Kidney glomerular epithelial cell (primary cell): Measurements from ENCODE around the gene FAM81A.

Source experiments
- DNase-seq: peaks from one replicate; lab custom pipeline; 2025; lab: John Stamatoyannopoulos, UW

Gene FAM81A

DNA sequence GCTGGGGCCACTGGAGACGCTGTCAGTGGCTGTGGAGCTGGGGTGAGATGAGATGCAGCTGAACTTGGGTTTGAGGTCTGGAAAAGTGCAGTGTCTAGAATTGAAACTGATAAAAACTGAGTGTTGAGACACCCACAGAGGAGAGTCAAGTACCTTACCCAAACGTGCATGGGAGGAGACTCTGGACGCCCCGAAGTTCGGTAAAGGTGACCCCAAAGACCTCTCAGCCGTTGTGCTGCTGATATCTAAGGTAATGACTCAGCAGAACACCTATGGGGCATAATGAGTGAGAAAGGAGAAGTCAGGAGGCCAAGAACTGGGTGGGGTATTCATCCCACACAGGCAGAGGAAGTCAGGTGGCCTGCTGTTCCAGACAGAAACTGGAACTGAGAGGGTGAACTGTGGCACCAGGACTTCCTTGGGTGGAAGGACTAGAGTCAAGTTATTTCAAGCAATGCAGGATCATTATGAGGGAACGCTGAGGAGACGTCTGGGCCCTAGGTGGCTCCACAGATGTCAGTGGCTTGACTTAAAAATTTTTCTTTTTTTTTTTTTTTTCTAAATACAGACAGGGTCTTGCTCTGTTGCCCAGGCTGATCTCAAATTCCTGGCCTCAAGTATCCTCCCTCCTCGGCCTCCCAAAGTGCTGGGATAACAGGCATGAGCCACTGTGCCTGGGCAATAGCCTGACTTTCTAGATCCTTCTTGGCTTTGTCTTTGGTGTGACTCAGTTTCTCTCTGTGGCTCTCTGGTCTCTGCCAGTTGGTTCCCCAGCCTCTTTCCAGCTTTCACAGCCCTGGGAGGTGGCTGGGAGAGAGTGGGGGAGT is 105.9 kb downstream of the FAM81A start:
- DNase-seq: no peak

DNA sequence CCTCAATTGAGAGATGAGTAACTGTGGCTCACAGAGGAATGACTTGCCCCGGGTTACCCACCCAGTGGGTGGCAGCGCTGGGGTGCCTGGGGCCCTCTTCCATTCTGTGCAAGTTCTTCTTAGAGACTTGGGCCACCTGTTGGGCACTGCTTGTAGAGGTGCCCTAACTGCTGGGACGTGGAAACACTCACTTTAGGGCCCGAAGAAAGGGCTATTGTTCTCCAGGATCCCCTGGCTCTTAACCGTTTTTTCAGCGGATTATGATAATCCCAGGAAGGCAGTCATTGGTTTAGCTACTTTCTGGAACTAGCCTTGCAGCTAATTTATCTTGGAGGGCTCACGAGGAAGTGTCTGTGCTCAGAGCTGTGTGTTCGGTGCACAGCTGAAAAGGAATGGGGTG is 107.6 kb downstream of the FAM81A start:
- DNase-seq: no peak

DNA sequence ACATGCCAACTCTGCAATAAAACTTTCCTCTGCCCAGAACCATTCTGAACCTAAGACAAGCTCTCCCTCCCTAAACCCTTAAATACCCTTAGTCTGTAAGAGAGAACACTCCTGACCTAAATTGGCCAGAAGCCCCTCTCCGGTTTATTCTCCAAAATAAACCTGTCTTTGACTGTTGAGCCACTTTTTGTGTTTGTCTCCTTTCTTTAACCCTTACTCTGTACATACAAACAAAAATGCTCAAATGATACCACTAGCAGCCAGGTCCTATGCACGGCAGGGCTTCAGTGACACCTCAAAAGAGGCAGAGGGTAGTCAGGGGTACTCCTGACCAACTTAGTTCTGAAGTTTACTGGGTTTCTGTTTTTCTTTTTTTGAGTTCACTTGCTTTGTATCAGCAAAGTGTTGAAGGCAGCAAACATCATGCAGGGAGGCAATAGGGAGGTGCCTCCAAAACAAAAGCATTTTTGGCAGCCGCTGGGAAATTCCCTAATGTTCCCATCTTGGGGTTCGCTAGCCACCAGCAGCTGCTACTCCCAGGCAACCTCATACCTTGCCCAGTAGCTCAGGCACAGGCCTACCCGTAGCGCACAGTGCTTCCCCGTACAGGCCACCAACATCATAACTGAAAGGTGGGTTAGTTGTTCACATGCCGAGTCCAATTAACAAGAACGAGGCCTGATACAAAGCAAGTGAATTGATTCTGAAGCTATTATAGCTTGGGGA is 110.7 kb downstream of the FAM81A start:
- DNase-seq: no peak

- no peak for DNase-seq
These were observed 111.6 kb downstream of the FAM81A start for GRCh38 chr15:59549301-59550185.

GRCh38 chr15:59550530-59550929 is 112.5 kb downstream of the FAM81A start:
- no peak for DNase-seq

DNA sequence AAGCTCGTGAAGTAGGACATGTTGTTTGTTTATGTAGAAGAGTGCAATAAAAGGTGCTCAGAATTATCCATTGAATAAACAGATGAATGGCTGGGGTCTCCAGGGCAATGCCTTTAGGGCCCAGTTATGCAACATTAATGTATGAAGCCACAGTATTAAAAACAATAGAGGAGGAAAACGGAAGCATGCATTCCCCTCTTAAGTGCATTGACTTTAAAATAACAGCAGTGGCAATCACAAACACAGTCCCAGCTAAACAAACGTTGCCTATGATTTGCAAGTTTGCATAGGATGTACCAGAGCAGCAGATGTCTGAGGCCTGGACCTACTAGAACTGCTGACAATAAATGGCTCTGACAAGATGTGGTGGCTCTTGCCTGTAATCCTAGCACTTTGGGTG is 113.0 kb downstream of the FAM81A start:
- DNase-seq: no peak

DNA sequence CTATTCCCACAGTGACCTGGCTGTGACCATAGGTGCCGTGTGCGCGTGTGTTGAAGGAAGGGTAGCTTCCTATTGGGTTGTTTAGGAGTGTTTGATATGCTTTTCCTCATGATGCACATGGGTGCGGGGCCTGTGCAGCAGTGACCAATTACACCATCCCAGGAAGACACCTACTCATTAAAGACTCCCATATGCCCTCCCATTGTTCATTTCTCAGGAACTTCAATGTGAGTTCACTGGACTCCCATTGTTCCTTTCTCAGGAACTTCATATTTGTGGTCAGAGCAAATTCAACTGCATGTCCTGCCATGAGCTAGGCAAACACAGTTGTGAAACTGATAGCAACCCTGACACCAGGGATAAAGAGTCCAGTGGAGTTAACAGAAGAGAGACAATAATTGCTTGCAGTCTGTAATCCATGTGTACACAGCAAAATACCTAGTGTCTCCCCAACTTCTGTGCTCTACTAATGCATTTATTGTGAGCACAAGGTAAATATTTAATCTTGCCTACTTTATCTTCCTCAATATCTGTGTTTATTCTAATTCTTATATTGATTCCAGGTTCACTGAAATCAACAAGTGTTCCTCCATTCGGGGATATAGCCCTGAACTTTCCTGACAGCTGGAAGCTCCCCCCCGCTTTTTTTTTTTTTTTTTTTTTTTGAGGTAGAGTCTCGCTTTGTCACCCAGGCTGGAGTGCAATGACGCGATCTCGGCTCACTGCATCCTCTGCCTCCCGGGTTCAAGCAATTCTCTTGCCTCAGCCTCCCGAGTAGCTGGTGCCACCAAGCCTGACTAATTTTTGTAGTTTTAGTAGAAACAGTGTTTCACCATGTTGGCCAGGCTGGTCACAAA is 116.1 kb downstream of the FAM81A start:
- peak; percentile 76 for DNase-seq

DNA sequence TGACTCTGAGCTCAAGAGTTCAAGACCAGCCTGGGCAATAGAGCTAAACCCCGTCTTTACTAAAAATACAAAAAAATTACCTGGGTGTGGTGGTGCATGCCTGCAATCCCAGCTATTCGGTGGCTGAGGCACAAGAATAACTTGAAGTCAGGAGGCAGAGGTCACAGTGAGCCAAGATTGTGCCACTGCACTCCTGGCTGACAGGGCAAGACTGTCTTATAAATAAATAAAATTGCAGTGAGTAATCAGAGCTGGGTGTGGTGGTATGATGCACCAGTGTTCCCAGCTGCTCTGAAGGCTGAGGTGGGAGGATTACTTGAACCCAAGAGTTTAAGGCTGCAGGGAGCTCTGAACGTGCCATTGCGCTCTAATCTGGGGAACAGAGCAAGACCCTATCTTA is 117.7 kb downstream of the FAM81A start:
- DNase-seq: no peak

DNA sequence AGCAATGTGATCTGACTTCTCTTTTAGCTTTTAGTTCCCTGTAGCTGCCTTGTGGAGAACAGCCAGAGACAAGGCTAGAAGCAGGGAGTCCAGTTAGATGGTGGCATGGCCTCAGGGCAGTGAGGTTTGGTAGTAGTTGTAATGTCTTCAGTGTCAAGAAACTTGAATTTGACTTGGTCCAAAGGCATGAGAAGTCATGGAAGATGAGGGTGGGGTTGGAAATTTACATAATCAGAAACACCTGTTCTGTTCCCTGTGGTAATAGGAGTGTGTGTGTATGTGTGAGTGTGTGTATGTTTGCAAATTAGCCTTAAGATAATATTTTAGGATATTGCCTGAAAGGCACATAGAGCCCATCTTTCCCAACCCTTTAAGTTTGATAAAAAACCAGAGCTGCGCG is 118.4 kb downstream of the FAM81A start:
- no peak for DNase-seq

GRCh38 chr15:59557581-59557980 is 119.6 kb downstream of the FAM81A start:
- no peak for DNase-seq

DNA sequence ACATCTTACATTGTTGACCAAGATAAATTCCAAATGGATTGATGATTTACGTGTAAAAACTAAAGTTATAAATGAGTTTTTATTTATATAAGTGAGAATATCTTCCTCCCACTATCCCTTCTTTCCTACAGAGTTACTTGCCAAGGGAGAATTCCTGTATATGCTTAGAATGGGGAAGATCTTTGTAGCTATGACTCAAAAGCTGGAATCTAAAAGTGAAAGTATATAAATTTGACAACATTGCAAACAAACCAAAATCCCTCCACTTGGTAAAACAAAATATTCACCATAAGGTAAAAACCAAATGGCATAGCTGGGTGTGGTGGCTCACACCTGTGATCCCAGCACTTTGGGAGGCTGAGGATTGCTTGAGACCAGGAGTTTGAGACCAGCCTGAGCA is 120.9 kb downstream of the FAM81A start:
- no peak for DNase-seq

GRCh38 chr15:59561547-59561946 is 123.6 kb downstream of the FAM81A start:
- no peak for DNase-seq

DNA sequence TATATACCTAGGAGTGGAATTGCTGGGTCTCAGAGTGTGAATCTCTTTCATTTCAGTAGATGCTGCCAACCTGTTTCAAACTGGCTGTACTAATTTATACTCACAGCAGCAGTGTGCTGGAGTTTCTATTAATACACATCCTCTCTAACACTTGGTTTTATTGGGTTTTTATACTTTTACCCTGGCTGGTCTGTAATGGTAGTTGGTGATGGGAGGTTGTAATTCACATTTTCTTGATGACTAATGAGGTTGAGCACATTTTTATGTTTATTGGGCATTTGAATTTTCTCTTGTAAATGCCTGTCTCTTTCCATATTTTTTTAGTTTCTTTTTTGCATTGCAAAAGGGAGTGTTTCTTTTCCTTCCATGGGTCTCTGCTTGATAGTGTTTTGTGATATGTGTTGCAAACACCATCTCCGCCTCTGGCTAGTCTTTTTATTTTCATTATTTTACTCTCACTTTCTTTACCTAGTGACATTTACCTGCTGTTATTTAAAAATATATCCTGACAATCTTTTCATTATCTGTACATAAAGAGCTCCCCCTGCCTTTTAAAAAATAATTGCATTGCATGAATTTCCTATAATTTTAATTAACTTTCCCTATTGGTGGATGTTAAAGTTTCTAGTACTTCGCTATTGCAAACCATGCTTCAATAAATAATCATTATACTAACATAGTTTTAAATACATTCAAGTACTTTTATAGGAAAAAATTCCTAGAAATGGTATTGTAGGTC is 124.6 kb downstream of the FAM81A start:
- no peak for DNase-seq

DNA sequence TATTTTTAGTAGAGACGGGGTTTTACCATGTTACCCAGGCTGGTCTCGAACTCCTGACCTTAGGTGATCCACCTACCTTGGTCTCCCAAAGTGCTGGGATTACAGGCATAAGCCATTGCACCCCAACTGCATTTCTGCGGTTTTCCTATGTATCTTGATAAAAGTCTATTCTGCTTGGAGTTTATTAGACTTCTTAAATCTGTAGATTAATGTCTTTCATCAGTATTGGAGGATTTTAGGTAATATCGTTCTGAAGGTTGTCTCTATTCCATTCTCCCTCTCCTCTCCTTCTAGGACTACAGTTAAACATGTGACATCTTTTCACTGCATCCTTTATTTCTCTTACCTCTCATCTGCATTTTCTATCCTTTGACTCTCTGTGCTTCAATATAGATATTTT is 127.3 kb downstream of the FAM81A start:
- no peak for DNase-seq

DNA sequence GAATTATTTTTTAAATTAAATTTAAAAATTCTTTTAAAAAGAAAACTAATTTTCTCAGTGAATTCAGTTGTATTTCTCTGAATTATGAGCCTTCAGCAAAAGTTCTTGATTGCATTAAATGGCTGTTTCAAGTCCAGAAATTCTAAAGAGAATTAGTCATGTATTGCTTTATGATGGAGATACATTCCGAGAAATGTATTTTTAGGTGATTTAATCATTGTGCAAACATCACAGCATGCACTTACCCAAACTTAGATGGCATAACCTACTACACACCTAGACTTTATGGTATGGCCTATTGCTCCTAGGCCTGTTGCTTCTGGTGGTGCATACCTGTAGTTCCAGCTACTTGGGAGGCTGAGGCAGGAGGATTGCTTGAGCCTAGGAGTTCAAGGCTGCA is 129.3 kb downstream of the FAM81A start:
- no peak for DNase-seq

GRCh38 chr15:59569477-59569876 is 131.5 kb downstream of the FAM81A start:
- no peak for DNase-seq

- no peak for DNase-seq
These were observed 132.3 kb downstream of the FAM81A start for GRCh38 chr15:59570315-59570714.

DNA sequence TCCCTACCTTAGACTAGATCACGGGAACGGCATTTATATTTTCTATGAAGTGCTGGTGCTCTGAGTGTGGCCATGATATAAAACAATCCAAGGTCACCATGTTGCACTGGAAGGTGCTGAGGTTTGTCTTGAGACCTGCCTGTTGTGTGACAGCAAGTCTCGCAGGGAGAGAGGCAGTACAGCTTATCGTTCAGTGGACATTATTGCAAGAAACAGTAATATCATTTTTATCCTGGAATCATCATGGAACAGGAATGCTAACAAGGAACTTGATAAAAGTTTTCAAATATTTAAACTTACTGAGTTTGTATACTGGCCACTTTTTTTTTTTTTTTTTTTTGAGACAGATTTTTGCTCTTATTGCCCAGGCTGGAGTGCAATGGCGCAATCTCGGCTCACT is 133.6 kb downstream of the FAM81A start:
- DNase-seq: no peak
